Measurements from ENCODE around the gene ERG28. TPM values are rescaled to one million over a fixed set of nuclear protein-coding genes. Genes with fewer than 3 reads are reported as not detected.

Gene ERG28
- total and polyA plus RNA-seq, 4 donors, result 17.1 to 43.5 (median 29.2) TPM

- no peak for DNase-seq (ENCODE audit: low spot score)
- H3K4me3 ChIP-seq (ENCODE audit: low read depth in 1 of 3, low read length in 3 of 3), result no peak overlapping the region
- no peak overlapping the region for H3K9ac ChIP-seq (ENCODE audit: low read depth in 1 of 2, low read length in 2 of 2)
- TF ChIP-seq EGR1 (IDR thresholded peaks at IDR 0.05; ENCODE audit: low read depth in 2 of 2), result no peak
- TF ChIP-seq, protein P1, sequence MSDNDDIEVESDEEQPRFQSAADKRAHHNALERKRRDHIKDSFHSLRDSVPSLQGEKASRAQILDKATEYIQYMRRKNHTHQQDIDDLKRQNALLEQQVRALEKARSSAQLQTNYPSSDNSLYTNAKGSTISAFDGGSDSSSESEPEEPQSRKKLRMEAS (IDR thresholded peaks at IDR 0.05), result no peak
- no peak for TF ChIP-seq NR2F2 (IDR thresholded peaks at IDR 0.05)
- TF ChIP-seq, protein P2, sequence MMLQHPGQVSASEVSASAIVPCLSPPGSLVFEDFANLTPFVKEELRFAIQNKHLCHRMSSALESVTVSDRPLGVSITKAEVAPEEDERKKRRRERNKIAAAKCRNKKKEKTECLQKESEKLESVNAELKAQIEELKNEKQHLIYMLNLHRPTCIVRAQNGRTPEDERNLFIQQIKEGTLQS (IDR thresholded peaks at IDR 0.05), result no peak
- no peak for TF ChIP-seq ZBTB33 (IDR thresholded peaks at IDR 0.05)
- TF ChIP-seq FOXA1 (IDR thresholded peaks at IDR 0.05), result no peak
- TF ChIP-seq SP1 (IDR thresholded peaks at IDR 0.05), result no peak
- TF ChIP-seq YY1 (IDR thresholded peaks at IDR 0.05), result no peak
- TF ChIP-seq GABPA (IDR thresholded peaks at IDR 0.05 in 1 of 2, conservative IDR thresholded peaks at IDR 0.05 in 1 of 2), result no peak
- TF ChIP-seq RAD21 (IDR thresholded peaks at IDR 0.05), result no peak
- no peak for TF ChIP-seq JUND (IDR thresholded peaks at IDR 0.05)
- no peak for TF ChIP-seq FOXA2 (IDR thresholded peaks at IDR 0.05)
- TF ChIP-seq TAF1 (conservative IDR thresholded peaks at IDR 0.05), result no peak
- TF ChIP-seq CTCF (IDR thresholded peaks at IDR 0.05; ENCODE audit: low read depth, low read length, missing input control), result no peak
- TF ChIP-seq RXRA (IDR thresholded peaks at IDR 0.05), result no peak
- TF ChIP-seq HNF4G (IDR thresholded peaks at IDR 0.05), result no peak
- TF ChIP-seq REST (IDR thresholded peaks at IDR 0.05), result no peak
- TF ChIP-seq HNF4A (conservative IDR thresholded peaks at IDR 0.05), result no peak
- no peaks in the 10 kb centered on the region for H3K4me1 ChIP-seq (ENCODE audit: control insufficient read depth in 4 of 4, insufficient read depth in 4 of 4, low read length in 3 of 4)
- H3K9me3 ChIP-seq (ENCODE audit: control insufficient read depth in 4 of 4, low read length in 3 of 4), result no peaks in the 10 kb centered on the region
- H3K27ac ChIP-seq (ENCODE audit: low read depth in 1 of 2, low read length in 2 of 2), result no peak overlapping the region
- peaks cover 0 to 32% (median 11%) of the 10 kb centered on the region in 4 donors for H3K36me3 ChIP-seq (ENCODE audit: control insufficient read depth in 4 of 4, insufficient read depth in 3 of 4, low read depth in 1 of 4, low read length in 3 of 4)
- H3K27me3 ChIP-seq (ENCODE audit: control insufficient read depth in 4 of 4, insufficient read depth in 4 of 4, low read length in 3 of 4), result no peaks in the 10 kb centered on the region
- WGBS, result 93% methylated on average over 2 of the region's 2 CpGs
These were observed 37.2 kb upstream of the ERG28 start for GRCh38 chr14:75697918-75698317.

Data from liver (tissue), 9 donors.